GM12801 (cell line): Measurements from ENCODE around the gene TOE1.

Source experiments
- TF ChIP-seq, protein P1 (sequence below): IDR thresholded peaks from one replicate; pipeline ENCODE4 v1.5.1; 2011; ENCODE audit warnings: control low read depth; ENCODE audit not compliant: insufficient read length; ENCODE audit errors: extremely low read depth

Gene TOE1

GRCh38 chr1:45339789-45340558 lies at the start of gene TOE1, which contains the start of gene MUTYH:
Gene TOE1 (plus strand): TSS chr1:45340170. CDS start chr1:45340253, 83 bp downstream.
Gene MUTYH (minus strand): TSS chr1:45340440. CDS start chr1:45334505, 5,935 bp downstream.
- TF ChIP-seq, protein P1, sequence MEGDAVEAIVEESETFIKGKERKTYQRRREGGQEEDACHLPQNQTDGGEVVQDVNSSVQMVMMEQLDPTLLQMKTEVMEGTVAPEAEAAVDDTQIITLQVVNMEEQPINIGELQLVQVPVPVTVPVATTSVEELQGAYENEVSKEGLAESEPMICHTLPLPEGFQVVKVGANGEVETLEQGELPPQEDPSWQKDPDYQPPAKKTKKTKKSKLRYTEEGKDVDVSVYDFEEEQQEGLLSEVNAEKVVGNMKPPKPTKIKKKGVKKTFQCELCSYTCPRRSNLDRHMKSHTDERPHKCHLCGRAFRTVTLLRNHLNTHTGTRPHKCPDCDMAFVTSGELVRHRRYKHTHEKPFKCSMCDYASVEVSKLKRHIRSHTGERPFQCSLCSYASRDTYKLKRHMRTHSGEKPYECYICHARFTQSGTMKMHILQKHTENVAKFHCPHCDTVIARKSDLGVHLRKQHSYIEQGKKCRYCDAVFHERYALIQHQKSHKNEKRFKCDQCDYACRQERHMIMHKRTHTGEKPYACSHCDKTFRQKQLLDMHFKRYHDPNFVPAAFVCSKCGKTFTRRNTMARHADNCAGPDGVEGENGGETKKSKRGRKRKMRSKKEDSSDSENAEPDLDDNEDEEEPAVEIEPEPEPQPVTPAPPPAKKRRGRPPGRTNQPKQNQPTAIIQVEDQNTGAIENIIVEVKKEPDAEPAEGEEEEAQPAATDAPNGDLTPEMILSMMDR, result no peak

DNA sequence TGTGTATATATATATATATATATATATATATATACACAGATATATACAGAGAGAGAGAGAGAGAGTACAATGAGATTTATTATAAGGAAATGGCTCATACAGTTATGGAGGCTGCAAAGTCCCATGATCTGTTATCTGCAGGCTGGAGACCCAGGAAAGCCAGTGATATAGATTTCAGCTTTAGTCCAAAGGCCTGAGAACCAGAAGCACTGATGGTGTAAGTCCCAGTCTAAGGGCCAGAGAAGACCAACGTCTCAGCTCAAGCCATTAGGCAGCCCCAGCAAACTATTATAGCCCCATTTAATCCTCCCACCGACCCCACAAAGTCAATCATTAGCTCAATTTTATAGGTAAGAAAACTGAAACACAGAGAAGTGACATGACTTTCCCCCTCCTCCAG lies 48.3 kb upstream of the TOE1 start:
- TF ChIP-seq, protein P1, result no peak

DNA sequence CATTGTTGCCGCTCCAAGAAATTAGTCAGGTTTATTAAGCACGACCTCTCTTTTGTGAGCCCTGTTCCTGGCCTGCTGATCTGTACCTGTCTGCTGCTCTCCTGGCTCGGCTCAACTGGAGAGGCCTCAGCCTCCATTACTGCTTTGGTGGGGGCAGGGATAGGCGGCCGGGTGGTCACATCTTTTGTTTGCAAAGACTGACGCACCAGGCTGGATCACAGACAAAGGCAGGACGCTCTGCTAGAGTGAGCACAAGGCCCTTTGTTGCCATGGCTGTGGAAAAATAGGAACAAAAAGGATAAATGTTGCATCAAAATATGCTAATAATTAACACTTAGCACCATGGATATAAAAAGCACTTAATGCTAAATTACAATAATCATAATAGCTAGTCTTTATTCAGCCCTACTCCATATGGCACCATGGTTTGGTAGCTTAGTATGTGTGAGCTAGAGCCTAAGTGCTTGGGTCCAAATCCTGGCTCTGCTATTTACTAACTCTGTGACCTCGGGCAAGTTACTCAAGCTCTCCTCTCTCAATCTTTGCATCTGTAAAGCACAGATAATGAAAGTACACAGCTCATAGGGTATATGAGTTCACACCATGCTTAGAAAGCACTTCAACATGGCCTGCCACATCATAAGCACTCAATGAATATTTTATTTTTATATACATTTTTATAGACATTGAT lies 42.2 kb upstream of the TOE1 start:
- TF ChIP-seq, protein P1, result no peak

DNA sequence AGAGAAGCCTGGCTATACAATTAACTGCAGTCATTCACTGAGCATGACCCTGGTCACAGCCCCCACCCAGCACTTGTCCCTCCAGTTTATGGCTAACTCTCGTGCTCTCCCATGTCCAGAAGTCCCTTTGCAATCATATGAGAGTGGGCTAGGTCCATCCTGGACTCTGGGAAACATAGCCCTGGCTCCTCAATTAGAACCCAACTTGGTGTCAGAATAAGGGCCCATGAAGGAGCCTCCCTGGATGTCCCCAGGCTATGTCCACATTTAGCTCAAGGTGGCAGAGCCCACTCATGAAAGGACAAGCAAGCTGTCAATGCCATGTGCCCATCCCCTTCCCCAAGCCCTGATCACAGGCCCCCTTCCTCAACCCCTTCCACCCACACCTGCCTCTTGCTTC lies 40.7 kb upstream of the TOE1 start:
- TF ChIP-seq, protein P1, result no peak

- TF ChIP-seq, protein P1, result no peak
Measured at GRCh38 chr1:45299981-45300668, 39.8 kb upstream of the TOE1 start.

- TF ChIP-seq, protein P1, result no peak
Measured at GRCh38 chr1:45300669-45300997, 39.3 kb upstream of the TOE1 start.

- TF ChIP-seq, protein P1, result no peak
Measured at GRCh38 chr1:45302505-45303150, 37.3 kb upstream of the TOE1 start.
